SU-DHL-6 (cell line): ENCODE measurements around the gene OR5K4.

Experiments used
- EZH2phosphoT487 ChIP-seq: fragments of 200-600 bp; sonication (generic), shearing (Covaris generic); conservative IDR thresholded peaks from 2 replicates; pipeline ENCODE4 v1.6.1; 2018; ENCODE audit warnings: mild to moderate bottlenecking, antibody characterized with exemption, low read length, moderate library complexity, mixed read lengths
- TF ChIP-seq, protein P1 (sequence below): fragments of 200-600 bp; sonication (generic); IDR thresholded peaks from one replicate; pipeline ENCODE4 v1.5.1; 2017; ENCODE audit warnings: antibody characterized with exemption, mild to moderate bottlenecking, low read length, moderate library complexity; ENCODE audit not compliant: insufficient read depth, poor library complexity, severe bottlenecking

DNA sequence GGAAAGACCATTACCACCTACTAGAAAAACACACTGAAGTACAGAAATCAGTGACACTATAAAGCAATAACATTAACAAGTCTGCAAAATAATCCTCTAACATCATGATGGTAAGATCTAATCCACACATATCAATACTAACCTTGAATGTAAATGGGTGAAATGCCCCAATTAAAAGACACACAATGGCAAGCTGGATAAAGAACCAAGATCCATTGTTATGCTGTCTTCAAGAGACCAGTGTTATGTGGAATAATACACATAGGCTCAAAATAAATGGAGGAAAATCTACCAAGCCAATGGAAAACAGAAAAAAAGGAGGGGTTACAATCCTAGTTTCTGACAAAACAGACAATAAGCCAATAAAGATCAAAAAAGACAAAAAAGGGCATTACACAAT lies 50.4 kb downstream of the OR5K4 start:
- TF ChIP-seq, protein P1, sequence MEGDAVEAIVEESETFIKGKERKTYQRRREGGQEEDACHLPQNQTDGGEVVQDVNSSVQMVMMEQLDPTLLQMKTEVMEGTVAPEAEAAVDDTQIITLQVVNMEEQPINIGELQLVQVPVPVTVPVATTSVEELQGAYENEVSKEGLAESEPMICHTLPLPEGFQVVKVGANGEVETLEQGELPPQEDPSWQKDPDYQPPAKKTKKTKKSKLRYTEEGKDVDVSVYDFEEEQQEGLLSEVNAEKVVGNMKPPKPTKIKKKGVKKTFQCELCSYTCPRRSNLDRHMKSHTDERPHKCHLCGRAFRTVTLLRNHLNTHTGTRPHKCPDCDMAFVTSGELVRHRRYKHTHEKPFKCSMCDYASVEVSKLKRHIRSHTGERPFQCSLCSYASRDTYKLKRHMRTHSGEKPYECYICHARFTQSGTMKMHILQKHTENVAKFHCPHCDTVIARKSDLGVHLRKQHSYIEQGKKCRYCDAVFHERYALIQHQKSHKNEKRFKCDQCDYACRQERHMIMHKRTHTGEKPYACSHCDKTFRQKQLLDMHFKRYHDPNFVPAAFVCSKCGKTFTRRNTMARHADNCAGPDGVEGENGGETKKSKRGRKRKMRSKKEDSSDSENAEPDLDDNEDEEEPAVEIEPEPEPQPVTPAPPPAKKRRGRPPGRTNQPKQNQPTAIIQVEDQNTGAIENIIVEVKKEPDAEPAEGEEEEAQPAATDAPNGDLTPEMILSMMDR, result no peak
- TF ChIP-seq EZH2phosphoT487, result no peak
